ENCODE measurements around the gene FDXR. TPM values are rescaled to one million over a fixed set of nuclear protein-coding genes. Genes with fewer than 3 reads are reported as not detected.

The FDXR gene
- total and polyA plus RNA-seq, 9 of the 15 experiments (the other 6 are each of a cell fraction or from before 2014, with no cell fraction given), result 0.89 to 70.7 (median 30.9) TPM

GRCh38 chr17:74872313-74873036 is at the start of gene FDXR (continued):
- TF ChIP-seq, protein P1, sequence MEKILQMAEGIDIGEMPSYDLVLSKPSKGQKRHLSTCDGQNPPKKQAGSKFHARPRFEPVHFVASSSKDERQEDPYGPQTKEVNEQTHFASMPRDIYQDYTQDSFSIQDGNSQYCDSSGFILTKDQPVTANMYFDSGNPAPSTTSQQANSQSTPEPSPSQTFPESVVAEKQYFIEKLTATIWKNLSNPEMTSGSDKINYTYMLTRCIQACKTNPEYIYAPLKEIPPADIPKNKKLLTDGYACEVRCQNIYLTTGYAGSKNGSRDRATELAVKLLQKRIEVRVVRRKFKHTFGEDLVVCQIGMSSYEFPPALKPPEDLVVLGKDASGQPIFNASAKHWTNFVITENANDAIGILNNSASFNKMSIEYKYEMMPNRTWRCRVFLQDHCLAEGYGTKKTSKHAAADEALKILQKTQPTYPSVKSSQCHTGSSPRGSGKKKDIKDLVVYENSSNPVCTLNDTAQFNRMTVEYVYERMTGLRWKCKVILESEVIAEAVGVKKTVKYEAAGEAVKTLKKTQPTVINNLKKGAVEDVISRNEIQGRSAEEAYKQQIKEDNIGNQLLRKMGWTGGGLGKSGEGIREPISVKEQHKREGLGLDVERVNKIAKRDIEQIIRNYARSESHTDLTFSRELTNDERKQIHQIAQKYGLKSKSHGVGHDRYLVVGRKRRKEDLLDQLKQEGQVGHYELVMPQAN (IDR thresholded peaks at IDR 0.05; ENCODE audit: borderline replicate concordance), result peak; percentile 67
- TF ChIP-seq, protein P2, sequence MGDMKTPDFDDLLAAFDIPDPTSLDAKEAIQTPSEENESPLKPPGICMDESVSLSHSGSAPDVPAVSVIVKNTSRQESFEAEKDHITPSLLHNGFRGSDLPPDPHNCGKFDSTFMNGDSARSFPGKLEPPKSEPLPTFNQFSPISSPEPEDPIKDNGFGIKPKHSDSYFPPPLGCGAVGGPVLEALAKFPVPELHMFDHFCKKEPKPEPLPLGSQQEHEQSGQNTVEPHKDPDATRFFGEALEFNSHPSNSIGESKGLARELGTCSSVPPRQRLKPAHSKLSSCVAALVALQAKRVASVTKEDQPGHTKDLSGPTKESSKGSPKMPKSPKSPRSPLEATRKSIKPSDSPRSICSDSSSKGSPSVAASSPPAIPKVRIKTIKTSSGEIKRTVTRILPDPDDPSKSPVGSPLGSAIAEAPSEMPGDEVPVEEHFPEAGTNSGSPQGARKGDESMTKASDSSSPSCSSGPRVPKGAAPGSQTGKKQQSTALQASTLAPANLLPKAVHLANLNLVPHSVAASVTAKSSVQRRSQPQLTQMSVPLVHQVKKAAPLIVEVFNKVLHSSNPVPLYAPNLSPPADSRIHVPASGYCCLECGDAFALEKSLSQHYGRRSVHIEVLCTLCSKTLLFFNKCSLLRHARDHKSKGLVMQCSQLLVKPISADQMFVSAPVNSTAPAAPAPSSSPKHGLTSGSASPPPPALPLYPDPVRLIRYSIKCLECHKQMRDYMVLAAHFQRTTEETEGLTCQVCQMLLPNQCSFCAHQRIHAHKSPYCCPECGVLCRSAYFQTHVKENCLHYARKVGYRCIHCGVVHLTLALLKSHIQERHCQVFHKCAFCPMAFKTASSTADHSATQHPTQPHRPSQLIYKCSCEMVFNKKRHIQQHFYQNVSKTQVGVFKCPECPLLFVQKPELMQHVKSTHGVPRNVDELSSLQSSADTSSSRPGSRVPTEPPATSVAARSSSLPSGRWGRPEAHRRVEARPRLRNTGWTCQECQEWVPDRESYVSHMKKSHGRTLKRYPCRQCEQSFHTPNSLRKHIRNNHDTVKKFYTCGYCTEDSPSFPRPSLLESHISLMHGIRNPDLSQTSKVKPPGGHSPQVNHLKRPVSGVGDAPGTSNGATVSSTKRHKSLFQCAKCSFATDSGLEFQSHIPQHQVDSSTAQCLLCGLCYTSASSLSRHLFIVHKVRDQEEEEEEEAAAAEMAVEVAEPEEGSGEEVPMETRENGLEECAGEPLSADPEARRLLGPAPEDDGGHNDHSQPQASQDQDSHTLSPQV (IDR thresholded peaks at IDR 0.05), result no peak
- no peak; the same call in none of the 2 replicates for TF ChIP-seq ZEB2 (IDR thresholded peaks at IDR 0.05)
- no peak for TF ChIP-seq ZNF764 (CRISPR knock-in tag; IDR thresholded peaks at IDR 0.05; ENCODE audit: low read depth)
- TF ChIP-seq, protein P3, sequence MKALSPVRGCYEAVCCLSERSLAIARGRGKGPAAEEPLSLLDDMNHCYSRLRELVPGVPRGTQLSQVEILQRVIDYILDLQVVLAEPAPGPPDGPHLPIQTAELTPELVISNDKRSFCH (CRISPR knock-in tag; IDR thresholded peaks at IDR 0.05), result no peak
- TF ChIP-seq, protein P3 (tag; IDR thresholded peaks at IDR 0.05), result no peak
- no peak for TF ChIP-seq HOXB6 (CRISPR knock-in tag; IDR thresholded peaks at IDR 0.05; ENCODE audit: borderline replicate concordance)
- no peak for TF ChIP-seq PTBP1 (IDR thresholded peaks at IDR 0.05; ENCODE audit: low read depth, low read length)
- no peak for TF ChIP-seq ZNF551 (CRISPR knock-in tag; IDR thresholded peaks at IDR 0.05)
- TF ChIP-seq, protein P4, sequence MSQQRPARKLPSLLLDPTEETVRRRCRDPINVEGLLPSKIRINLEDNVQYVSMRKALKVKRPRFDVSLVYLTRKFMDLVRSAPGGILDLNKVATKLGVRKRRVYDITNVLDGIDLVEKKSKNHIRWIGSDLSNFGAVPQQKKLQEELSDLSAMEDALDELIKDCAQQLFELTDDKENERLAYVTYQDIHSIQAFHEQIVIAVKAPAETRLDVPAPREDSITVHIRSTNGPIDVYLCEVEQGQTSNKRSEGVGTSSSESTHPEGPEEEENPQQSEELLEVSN (IDR thresholded peaks at IDR 0.05; ENCODE audit: borderline replicate concordance in 1 of 2, extremely low read depth in 1 of 2, insufficient read depth in 1 of 2, insufficient read length in 1 of 2, low read depth in 1 of 2, low read length in 1 of 2, poor library complexity in 1 of 2, severe bottlenecking in 1 of 2), result peak in 1 of 2 experiments; percentile 57
- TF ChIP-seq MEF2D (tag; conservative IDR thresholded peaks at IDR 0.05; ENCODE audit: low read depth), result no peak
- peak in 1 of 2 experiments; percentile 79; a peak in 2 of 4 replicates for TF ChIP-seq HDAC1 (IDR thresholded peaks at IDR 0.05)
- TF ChIP-seq TGIF2 (CRISPR knock-in tag; IDR thresholded peaks at IDR 0.05), result no peak
- TF ChIP-seq E2F5 (CRISPR knock-in tag; IDR thresholded peaks at IDR 0.05), result no peak
- TF ChIP-seq NR1H2 (CRISPR knock-in tag; IDR thresholded peaks at IDR 0.05), result 0 out of 2 replicates have a peak, but pooled peaks have one; percentile 36
- no peak for TF ChIP-seq SP2 (IDR thresholded peaks at IDR 0.05; ENCODE audit: extremely low read depth, low read depth, low read length, poor library complexity, severe bottlenecking)
- no peak for TF ChIP-seq E2F4 (CRISPR knock-in tag; IDR thresholded peaks at IDR 0.05; ENCODE audit: low read depth)
